GM18498 (cell line): ENCODE results near the gene AP2M1.
"Not testable (repeated sequence)": the region's sequence is repeated elsewhere in the genome, so short reads cannot be mapped to it uniquely, and the experiment has no call there.

Experiments
- ATAC-seq: cut with Tn5 transposase; IDR thresholded peaks from one replicate; pipeline ENCODE4 v1.9.1; 2021; ENCODE audit warnings: mild to moderate bottlenecking, moderate library complexity; ENCODE audit not compliant: unreplicated experiment

AP2M1 gene

DNA sequence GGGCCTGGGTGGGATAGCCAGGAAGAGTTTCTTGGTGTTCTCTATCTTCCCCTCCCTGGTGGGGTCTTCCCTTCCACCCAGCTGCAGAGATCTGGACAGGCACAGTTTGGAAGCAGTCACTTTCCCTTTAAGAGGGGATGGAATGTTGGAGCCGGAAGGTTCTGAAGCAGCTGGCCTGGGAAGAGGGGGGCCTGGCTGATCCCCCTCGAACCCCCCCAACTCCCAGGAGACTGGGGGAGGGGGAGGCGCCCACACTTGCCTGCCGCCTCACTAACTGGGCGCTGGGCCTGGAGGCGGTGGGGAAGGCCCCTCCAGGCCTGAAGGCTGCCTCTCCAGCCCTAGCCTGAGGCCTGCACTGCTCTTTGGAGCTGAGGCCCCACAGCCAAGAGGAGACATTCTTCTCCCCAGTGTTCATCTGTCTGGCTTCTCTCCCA lies 18.1 kb upstream of the AP2M1 start:
- ATAC-seq: no peak

DNA sequence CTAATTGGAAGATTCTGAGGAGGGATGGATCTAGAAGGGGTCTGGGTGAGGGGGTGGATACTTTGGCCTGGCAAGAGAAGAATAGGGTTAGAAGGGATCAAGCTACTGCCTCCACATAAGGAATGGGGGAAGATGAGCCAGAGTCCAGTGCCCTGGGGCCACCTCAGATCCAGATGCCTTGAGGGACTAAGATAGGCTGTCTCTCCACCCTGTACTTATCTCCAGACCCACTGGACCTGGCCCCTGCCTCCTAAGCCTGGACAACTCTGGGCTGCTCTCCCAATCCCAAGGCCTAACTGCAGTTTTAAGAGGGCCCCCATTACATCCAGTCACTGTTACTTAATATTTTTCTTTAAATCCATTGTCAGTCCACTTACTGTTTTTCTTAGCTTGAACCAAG lies 17.4 kb upstream of the AP2M1 start:
- no peak for ATAC-seq

DNA sequence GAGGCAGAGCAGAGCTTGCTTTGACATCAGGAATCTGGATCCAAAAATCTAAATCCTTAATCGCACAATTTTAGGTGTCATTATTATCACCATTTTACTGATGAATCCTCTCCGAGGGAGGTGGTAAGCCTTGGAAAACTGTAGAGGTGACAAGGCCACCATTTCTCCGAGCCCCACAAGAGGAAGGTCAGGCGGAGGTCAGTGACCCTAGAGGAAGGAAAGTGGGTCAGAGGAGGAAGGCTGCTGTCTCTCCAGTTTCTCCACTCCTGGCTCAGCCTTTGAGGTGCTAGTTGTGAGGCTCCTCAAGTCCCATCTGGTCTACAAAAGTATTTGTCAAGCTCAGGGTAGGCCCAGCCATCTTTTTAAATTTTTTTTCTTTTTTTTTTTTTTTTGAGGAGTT lies 16.3 kb upstream of the AP2M1 start:
- no peak for ATAC-seq

DNA sequence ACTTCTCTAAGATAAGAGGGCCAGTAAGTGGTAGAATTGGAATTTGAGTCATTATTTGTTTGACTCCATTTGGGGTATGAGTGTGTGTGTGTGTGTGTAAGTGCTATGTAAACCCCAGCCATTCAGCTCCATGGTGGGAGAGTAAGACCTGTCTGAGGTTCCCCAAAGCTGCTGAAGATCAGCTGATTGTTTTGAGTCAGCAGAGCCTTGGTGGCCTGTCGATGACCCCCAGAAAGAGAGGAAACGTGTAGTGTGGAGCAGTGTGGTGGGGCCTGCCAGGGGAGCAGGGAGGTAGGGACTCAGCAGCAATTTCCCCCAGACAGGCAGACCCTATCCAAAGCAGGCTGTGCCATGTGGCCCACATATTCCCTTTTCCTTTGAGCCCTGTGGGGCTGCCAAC lies 14.2 kb upstream of the AP2M1 start:
- ATAC-seq: no peak

DNA sequence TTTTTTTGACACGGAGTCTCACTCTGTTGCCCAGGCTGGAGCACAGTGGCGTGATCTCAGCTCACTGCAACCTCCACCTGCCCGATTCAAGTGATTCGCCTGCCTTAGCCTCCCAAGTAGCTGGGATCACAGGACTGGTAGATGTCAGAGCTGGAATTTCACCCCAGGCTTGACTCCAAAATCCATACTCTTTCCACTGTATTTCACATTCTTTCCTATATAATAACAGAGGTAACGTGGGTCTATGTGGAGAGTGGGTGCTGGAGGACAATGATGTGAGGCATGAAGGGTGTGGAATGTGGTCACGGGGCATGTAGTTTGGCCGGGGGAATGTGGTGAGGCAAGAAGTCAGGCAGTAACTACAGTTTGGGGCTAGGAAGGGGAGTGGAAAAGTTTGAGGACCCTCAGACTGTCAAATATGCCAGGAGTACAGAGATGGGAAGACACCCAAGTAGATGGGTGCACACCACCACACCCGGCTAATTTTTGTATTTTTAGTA lies 12.0 kb upstream of the AP2M1 start:
- not testable (repeated sequence) for ATAC-seq

DNA sequence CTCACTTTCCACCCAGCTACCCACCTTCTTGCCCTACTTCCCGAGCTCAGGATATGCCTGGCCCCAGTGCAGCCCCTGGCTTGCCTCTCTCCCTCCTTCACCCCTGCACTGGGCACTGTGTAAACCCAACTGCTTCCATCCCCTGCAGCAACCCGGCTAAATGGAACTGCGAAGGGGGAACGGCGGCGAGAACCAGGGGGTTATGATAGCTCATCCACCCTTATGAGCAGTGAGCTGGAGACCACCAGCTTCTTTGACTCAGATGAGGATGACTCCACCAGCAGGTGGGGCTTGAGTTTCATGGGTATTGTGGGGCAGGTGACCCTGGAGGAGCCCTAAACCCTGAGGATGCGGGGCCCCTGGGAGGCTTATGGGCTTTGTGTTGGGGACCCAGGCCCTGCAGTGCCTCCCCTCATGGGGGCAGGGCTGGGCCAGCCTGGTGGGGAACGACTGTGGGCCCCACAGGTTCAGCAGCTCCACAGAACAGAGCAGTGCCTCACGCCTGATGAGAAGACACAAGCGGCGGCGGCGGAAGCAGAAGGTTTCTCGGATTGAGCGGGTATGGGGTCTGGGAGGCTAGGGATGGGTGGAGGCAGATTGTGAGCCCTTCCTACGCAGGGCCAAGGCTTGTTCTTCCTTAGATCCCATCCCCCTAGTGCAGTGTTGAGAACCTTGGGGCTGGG lies 9.9 kb upstream of the AP2M1 start:
- no peak for ATAC-seq

DNA sequence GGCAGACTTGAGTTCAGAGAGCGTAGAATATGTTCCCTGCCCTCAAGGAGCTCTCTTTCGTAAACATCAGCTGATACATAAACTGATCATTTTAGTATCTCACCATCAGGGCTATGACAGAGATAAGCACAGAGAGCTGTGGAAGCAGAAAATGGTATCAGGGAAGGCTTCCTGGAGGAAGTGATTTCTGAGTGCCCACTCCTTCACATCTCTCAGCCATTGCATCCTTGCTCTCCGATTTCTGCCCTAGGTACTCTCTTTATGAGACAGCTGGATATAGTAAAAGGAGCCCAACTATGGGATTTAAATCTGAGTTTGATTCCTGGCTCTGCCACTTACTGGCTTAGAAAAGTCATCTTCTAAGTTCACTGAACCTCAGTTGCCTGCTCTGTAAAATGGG lies 9.1 kb upstream of the AP2M1 start:
- no peak for ATAC-seq

DNA sequence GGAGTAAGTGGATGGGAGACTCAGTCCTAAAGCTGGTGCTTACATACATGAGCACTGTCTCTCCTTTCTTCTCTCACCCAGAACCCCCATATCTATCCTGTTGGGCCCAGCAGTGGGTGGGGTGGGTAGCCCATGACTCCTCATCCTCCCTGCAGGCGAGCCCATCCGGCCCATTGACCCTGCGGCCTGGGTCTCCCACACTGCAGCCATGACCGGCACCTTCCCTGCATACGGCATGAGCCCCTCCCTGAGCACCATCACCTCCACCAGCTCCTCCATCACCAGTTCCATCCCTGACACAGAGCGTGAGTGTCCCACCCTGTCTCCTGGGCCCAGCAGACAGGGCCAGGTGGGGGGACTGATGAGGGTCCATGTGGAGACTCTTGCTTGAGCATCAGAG lies 8.0 kb upstream of the AP2M1 start:
- ATAC-seq: no peak

DNA sequence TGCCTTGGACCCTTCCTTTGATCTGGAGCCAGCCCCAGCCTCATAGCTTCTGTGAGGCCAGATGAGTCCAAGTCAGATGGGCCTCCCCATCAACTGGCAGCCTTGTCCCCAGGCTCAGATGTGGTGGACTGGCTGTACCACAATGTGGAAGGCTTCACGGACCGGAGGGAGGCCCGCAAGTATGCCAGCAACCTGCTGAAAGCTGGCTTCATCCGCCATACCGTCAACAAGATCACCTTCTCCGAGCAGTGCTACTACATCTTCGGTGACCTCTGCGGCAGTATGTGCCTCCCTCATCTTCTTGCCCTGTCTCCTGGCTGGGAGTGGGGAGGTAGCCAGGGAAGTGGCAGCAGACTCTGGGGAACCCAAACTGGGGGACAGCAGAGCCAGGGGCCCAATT lies 6.9 kb upstream of the AP2M1 start:
- no peak for ATAC-seq

DNA sequence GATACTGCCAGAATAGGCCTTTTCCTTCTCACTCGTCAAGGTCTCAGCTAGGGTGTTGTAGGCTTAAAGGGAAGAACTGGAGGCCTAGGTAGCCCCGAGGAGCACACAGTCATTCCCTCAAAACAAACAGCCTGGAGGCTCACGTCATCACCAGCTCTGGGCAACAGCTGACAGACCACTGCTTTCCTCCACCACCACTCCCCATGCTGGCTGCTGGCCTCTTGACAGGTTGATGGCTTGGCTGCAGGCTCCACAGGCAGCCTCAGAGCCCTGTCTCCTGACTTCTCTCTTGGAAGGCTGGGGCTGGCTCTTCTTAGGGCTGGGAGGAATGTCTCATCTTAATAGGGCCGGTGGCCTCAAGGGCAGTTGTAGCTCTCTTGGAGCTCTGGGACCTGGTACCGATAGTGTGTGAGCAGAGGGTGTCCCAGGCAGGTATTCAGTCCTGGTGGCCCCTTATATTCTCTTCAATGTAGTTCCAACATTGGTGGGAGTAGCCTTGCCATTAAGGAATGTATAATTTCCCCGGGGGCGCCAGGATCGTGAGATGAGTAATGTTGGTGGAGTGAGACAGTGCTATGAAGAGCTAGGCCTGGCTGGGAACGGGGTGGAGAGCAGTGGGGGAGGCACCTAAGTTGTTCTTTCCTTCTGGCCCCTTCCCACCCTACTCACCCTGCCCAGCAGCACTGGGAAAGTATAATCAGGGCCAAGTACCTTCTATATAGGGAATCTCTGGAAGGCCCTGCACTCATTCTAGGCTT lies 6.1 kb upstream of the AP2M1 start:
- no peak for ATAC-seq

DNA sequence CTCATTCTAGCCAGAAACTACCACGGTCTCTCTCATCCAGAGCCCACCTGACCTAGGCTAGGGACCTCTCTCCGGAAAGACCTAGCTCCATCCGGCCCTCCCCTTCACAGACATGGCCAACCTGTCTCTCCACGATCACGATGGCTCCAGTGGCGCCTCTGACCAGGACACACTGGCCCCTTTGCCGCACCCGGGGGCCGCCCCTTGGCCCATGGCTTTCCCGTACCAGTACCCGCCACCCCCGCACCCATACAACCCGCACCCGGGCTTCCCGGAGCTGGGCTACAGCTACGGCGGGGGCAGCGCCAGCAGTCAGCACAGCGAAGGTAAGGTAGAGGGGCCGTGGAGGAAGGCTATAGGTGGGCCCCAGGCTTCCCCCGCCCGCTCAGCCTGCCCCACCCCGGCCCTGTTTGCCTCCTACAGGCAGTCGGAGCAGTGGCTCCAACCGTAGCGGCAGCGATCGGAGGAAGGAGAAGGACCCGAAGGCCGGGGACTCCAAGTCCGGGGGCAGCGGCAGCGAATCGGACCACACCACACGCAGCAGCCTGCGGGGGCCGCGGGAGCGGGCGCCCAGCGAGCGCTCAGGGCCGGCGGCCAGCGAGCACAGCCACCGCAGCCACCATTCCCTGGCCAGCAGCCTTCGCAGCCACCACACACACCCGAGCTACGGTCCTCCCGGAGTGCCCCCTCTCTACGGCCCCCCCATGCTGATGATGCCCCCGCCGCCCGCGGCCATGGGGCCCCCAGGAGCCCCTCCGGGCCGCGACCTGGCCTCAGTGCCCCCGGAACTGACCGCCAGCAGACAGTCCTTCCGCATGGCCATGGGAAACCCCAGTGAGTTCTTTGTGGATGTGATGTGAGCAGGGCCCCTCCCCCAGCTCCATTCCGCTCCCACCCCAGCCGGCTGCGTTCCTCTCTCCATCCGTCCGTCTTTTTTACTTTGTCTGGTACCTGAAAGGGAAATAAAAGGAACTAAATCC lies 4.5 kb upstream of the AP2M1 start:
- ATAC-seq: no peak

DNA sequence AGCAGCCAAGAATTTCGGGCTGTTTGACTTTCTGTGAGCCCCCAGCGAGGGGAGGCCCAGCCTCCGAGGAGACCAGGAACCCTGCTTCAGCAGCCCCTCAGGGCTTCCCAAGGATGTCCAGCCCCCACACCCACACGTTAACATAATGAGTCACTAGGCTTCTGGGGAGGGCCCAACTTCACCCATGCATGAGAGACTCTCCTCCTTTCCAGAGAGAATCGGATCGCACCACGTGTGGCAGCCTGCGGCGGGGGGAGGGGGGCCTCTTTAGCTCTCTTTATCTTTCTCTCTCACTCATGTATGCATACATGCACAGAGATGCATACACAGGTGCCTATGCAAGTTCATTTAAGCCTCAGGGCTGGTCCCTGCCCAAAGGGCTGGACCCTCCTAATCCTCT lies 3.1 kb upstream of the AP2M1 start:
- no peak for ATAC-seq

DNA sequence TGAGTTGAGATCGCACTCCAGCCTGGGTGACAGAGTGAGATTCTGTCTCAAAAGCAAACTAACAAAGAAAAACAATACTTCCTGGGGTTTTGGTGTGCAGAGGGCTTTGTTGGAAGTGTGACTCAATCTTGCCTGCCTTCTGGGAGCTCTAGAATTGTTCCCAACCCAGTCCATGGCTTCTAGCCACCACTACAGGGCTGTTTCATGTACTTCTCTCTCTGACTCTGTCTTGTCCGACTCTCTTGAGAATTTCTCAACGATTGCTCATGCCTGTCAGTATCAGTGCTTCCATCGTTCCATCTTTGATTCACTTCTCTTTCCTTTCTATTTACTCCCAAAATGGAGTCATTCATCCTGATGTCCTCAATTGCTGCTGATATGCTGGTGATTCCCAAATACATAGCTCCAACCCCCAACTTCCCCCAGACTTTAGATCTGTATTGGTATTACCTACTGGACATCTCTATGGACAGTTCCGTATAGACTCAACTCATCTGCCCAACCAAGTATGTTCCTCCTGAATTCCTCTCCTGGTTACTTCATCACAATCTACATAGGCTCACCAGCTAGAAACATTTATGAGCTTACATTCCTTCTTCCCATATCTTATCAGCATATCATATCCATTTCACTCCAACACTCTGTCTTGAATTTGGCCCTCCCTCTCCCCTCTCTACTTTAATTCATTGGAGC lies 1.8 kb upstream of the AP2M1 start:
- no peak for ATAC-seq

DNA sequence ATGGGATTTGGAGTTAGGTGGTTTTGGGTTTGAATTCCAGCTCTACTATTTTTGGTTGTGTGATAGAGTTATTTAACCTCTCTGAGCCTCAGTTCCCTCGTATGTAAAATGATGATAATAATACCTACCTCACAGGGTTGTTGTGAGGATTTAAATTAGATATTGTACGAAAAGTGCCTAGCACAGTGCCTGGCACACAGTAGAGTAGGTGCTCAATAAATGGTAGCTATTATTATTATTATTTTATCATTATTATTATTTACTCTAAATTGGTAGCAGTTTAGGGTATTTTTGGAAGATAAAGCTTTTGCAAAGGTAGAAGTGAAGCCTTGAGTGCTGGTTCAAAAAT lies 1.3 kb upstream of the AP2M1 start:
- ATAC-seq: no peak

DNA sequence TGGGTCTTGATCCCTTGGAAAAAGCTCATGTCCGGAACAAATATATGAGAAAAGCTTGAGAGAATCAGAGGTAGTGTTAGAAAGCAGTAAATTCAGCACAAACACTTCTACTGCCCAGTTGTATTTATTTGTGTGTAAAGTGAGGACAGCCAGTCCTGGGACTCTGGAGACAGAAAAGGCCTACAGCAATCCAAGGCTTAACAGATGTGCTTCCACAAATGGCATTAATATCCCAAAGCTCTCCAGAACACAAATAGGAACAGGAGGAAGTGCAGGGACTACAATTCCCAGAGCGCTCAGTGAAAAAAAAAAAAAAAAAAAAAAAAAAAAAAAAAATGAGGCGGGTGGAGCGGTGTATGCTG lies 390 bp upstream of the AP2M1 start:
- ATAC-seq: no peak

DNA sequence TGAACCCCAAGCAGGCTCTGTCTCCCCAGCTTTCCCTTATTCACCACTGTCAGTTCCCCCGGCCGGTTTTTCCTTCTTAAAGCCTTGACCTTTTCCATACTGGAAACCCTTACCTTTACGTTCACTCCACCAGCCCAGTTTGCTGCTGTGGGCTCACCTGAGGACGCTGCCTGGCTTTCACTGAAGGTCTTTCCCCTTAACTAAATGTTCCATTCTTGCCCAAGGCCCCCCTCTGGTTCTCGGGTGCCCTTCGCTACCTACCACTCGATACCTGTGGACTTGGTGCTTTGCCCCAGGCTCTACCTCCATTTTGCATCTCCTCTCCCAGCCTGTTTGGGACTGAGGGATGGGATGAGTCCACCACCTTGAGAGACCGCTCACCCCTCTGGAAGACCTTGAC lies 851 bp downstream of the AP2M1 start:
- no peak for ATAC-seq

DNA sequence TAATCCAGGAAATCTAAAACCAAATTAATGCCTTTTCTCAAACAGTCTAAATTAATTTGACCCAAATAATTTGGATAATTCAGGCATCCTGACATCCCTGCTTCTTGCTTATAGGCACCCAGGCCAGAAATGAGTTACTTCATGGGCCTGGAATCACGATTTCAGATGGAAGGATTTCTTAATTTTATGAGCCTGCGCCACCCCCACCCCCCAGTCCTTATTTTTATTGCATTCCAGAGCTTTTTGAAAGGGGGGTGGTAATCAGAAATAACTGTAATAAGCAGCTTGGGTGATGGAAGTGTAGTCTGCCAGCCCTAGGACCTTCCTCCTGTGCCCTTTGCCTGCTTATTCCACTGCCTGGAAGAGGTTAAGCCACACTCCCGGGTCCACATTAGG lies 1.3 kb downstream of the AP2M1 start:
- ATAC-seq: no peak

DNA sequence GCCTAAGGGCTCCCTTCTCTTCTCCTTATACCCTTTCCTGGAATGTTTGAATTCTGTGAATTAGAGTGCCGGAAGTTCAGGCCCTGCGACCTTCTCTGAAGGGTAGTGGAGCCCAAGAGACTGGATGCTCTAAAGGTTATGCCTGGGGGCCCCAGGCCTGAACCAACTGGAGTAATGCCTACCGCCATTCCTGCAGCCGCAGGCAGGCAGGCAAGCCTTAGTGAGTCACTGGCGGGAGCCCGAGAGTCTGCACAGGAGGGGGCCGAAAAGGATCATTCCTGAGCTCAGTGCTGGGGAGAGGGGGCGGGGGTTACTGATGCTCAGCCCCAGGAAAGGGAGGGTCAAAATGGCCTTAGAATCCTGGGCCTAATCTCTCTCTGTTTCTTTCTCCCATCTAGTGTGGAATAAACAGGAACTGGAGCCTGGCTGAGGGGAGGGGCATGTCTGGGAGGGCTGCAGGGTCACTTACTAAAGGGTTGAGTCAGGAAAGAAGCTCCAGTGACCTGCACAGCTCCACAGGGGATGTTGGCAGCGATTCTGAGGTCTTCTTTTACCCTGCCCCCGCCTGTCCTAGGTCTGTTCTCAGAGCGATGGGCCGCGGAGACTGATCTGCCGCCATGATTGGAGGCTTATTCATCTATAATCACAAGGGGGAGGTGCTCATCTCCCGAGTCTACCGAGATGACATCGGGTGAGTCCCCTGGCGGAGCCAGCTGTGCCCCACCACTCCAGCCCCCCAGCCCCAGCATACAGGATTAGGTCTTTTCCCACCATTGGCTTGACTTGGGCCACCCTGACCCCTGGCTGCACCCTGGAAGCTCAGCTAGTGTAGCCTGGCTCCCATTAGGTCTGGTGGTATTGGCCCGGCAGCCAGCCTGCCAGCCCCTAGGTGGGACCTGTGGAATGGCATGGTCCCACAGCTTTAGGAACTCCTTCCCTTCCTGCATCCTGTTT lies 2.0 kb downstream of the AP2M1 start:
- ATAC-seq: no peak

DNA sequence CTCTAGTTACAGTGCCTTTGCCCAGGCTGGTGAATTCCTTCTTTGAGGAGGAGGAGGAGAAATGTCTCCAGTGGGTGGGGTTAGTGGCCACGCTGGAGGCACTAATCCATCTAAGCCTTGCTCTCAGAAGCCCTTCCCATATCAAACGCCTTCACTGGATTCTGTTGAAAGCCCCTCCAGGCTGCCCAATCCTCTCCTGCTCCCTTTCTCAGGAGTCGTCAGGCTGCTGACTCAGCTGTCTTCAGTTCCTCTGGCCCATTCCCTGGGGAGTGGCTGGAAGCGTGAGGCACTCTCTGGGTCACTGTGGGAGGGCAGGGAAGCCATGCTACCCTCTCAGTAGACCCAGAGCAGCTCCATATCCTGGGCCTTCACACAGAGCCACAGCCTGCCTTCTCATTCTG lies 2.7 kb downstream of the AP2M1 start:
- no peak for ATAC-seq

DNA sequence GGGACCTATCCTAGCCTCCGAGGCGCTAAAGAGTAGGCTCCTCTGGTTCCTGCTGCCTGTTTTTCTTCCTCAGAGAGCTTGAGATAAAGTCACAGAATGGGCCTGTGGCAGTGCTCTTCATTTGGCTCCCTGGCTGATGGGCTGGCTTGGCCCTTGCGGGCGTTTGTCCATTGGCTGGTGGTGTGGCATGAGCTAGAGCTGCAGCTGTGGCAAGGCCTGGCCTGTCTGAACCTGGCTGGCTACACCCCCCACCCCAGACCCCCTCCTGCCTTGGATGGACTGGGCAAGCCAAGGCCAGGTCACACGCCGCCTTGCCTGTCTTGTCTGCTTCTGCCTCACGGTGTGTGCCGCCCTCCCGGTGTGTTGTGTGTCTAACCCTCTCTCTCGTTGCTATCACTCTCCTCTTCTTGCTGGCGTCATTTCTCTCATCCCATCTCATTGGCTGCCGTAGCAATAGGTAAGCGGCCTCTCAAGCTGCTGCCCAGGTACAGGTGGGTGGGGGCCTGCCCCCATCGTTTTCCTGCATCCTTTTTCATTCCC lies 3.2 kb downstream of the AP2M1 start:
- ATAC-seq: no peak
